Stimulated activated CD4-positive, alpha-beta T cell treated with anti-CD3 and anti-CD28 coated beads, Interleukin-15, amount 100 ng/mL, for 24 hours (primary cell): Measurements from ENCODE around the gene NECTIN3.

Experiments
- DNase-seq: peaks from one replicate; pipeline ENCODE4 v3.0.0-alpha.2; 2020

The NECTIN3 gene

GRCh38 chr3:111210866-111211564 lies 139.4 kb downstream of the NECTIN3 start:
- no peak for DNase-seq

- DNase-seq: no peak
Observed at GRCh38 chr3:111212511-111212910, 140.9 kb downstream of the NECTIN3 start.

- DNase-seq: no peak
Observed at GRCh38 chr3:111215481-111215880, 143.9 kb downstream of the NECTIN3 start.

GRCh38 chr3:111218615-111219014 lies 147.0 kb downstream of the NECTIN3 start:
- no peak for DNase-seq

- no peak for DNase-seq
Observed at GRCh38 chr3:111227216-111227615, 155.6 kb downstream of the NECTIN3 start.

- no peak for DNase-seq
Observed at GRCh38 chr3:111229301-111229700, 157.7 kb downstream of the NECTIN3 start.

GRCh38 chr3:111236836-111237713 lies 165.5 kb downstream of the NECTIN3 start:
- no peak for DNase-seq

- DNase-seq: no peak
Observed at GRCh38 chr3:111237946-111238345, 166.3 kb downstream of the NECTIN3 start.

- DNase-seq: no peak
Observed at GRCh38 chr3:111238885-111239284, 167.3 kb downstream of the NECTIN3 start.

GRCh38 chr3:111241960-111242359 lies 170.3 kb downstream of the NECTIN3 start:
- no peak for DNase-seq
